Inflammatory macrophage treated with lipopolysaccharide for 4 hours (primary cell): Measurements from ENCODE around the gene TSC22D3.

Source experiments
- DNase-seq: peaks from one replicate; pipeline ENCODE4 v3.0.0-alpha.2; 2020

Gene TSC22D3

GRCh38 chrX:107758231-107758766 lies 17.3 kb downstream of the TSC22D3 start:
- DNase-seq: no peak

- DNase-seq: no peak
Measured at GRCh38 chrX:107755721-107756120, 19.9 kb downstream of the TSC22D3 start.

- peak; percentile 59 for DNase-seq
Measured at GRCh38 chrX:107753187-107753586, 22.4 kb downstream of the TSC22D3 start.

- DNase-seq: no peak
Measured at GRCh38 chrX:107752714-107753113, 22.9 kb downstream of the TSC22D3 start.

GRCh38 chrX:107752043-107752442 lies 23.5 kb downstream of the TSC22D3 start:
- DNase-seq: no peak

- DNase-seq: no peak
Measured at GRCh38 chrX:107750861-107751445, 24.6 kb downstream of the TSC22D3 start.

- no peak for DNase-seq
Measured at GRCh38 chrX:107750263-107750662, 25.3 kb downstream of the TSC22D3 start.

- DNase-seq: no peak
Measured at GRCh38 chrX:107748506-107748905, 27.1 kb downstream of the TSC22D3 start.

GRCh38 chrX:107747596-107748161 lies 27.9 kb downstream of the TSC22D3 start:
- no peak for DNase-seq

- no peak for DNase-seq
Measured at GRCh38 chrX:107744868-107745267, 30.7 kb downstream of the TSC22D3 start.

GRCh38 chrX:107743995-107744394 lies 31.6 kb downstream of the TSC22D3 start:
- DNase-seq: no peak

- no peak for DNase-seq
Measured at GRCh38 chrX:107742700-107743191, 32.8 kb downstream of the TSC22D3 start.

GRCh38 chrX:107741404-107741790 lies 34.2 kb downstream of the TSC22D3 start:
- no peak for DNase-seq

GRCh38 chrX:107739541-107739940 lies 36.0 kb downstream of the TSC22D3 start:
- no peak for DNase-seq

GRCh38 chrX:107738768-107739167 lies 36.8 kb downstream of the TSC22D3 start:
- no peak for DNase-seq

- DNase-seq: no peak
Measured at GRCh38 chrX:107738272-107738671, 37.3 kb downstream of the TSC22D3 start.

GRCh38 chrX:107736781-107737531 lies 38.6 kb downstream of the TSC22D3 start:
- DNase-seq: no peak

- no peak for DNase-seq
Measured at GRCh38 chrX:107734646-107735045, 40.9 kb downstream of the TSC22D3 start.

GRCh38 chrX:107733686-107734085 lies 41.9 kb downstream of the TSC22D3 start:
- DNase-seq: no peak

- DNase-seq: peak; percentile 61
Measured at GRCh38 chrX:107731831-107732502, 43.6 kb downstream of the TSC22D3 start.

- DNase-seq: no peak
Measured at GRCh38 chrX:107730991-107731766, 44.4 kb downstream of the TSC22D3 start.

- no peak for DNase-seq
Measured at GRCh38 chrX:107730298-107730655, 45.3 kb downstream of the TSC22D3 start.
